Rectal smooth muscle tissue (tissue), 1 donor: ENCODE data around the gene SELENOF.

ENCODE experiments used
- H3K27ac ChIP-seq: one replicate; pipeline ENCODE4 v1.7.0; 2013; ENCODE audit warnings: low read depth, low read length, inconsistent platforms
- H3K27me3 ChIP-seq: one replicate; pipeline ENCODE4 v1.7.0; 2013; ENCODE audit warnings: low read length; ENCODE audit not compliant: control insufficient read depth, insufficient read depth
- H3K36me3 ChIP-seq: one replicate; pipeline ENCODE4 v1.7.0; 2013; ENCODE audit warnings: low read length; ENCODE audit not compliant: control insufficient read depth, insufficient read depth
- H3K4me1 ChIP-seq: one replicate; pipeline ENCODE4 v1.7.0; 2013; ENCODE audit warnings: low read length; ENCODE audit not compliant: control insufficient read depth, insufficient read depth
- H3K4me3 ChIP-seq: one replicate; pipeline ENCODE4 v1.7.0; 2013; ENCODE audit warnings: low read length
- H3K9ac ChIP-seq: one replicate; pipeline ENCODE4 v1.7.0; 2013; ENCODE audit warnings: low read length

The SELENOF gene

GRCh38 chr1:86866665-86867064 is 47.3 kb downstream of the SELENOF start:
- no peak overlapping the region for H3K9ac ChIP-seq
- no peak overlapping the region for H3K4me3 ChIP-seq
- H3K27me3 ChIP-seq = no peaks in the 10 kb centered on the region
- H3K27ac ChIP-seq = no peak overlapping the region
- H3K36me3 ChIP-seq = no peaks in the 10 kb centered on the region
- H3K4me1 ChIP-seq = peaks cover 3% of the 10 kb centered on the region

- peaks cover 3% of the 10 kb centered on the region for H3K4me1 ChIP-seq
- no peaks in the 10 kb centered on the region for H3K27me3 ChIP-seq
- no peak overlapping the region for H3K27ac ChIP-seq
- no peak overlapping the region for H3K4me3 ChIP-seq
- no peak overlapping the region for H3K9ac ChIP-seq
- H3K36me3 ChIP-seq = no peaks in the 10 kb centered on the region
Measured at GRCh38 chr1:86865973-86866637, 47.8 kb downstream of the SELENOF start.

- H3K4me3 ChIP-seq = no peak overlapping the region
- no peaks in the 10 kb centered on the region for H3K27me3 ChIP-seq
- H3K4me1 ChIP-seq = no peaks in the 10 kb centered on the region
- no peaks in the 10 kb centered on the region for H3K36me3 ChIP-seq
- no peak overlapping the region for H3K27ac ChIP-seq
- H3K9ac ChIP-seq = no peak overlapping the region
Measured at GRCh38 chr1:86862920-86863319, 51.0 kb downstream of the SELENOF start.

DNA sequence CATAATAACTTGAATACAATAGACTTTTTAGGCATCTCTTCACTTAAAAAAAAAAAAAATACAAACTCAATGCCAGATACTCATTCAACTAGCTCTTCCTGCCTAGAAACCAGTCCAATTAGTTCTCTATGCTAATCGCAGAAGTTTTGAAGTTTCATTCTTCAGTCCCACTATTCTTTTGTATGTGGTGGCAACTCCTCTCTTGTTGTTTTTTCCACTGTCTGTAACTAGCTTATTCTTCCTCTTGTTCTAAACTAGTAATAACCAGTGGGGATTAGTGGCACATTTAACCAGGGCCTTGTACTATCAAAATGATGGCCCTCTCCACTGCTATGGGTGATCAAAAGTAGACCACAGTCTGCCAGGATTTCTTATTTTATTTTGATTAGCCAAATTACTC is 52.5 kb downstream of the SELENOF start:
- no peak overlapping the region for H3K27ac ChIP-seq
- H3K36me3 ChIP-seq = no peaks in the 10 kb centered on the region
- no peak overlapping the region for H3K4me3 ChIP-seq
- no peaks in the 10 kb centered on the region for H3K27me3 ChIP-seq
- no peak overlapping the region for H3K9ac ChIP-seq
- H3K4me1 ChIP-seq = no peaks in the 10 kb centered on the region

- H3K27me3 ChIP-seq = no peaks in the 10 kb centered on the region
- H3K27ac ChIP-seq = no peak overlapping the region
- H3K9ac ChIP-seq = no peak overlapping the region
- no peak overlapping the region for H3K4me3 ChIP-seq
- H3K36me3 ChIP-seq = no peaks in the 10 kb centered on the region
- no peaks in the 10 kb centered on the region for H3K4me1 ChIP-seq
Measured at GRCh38 chr1:86860424-86860823, 53.5 kb downstream of the SELENOF start.

DNA sequence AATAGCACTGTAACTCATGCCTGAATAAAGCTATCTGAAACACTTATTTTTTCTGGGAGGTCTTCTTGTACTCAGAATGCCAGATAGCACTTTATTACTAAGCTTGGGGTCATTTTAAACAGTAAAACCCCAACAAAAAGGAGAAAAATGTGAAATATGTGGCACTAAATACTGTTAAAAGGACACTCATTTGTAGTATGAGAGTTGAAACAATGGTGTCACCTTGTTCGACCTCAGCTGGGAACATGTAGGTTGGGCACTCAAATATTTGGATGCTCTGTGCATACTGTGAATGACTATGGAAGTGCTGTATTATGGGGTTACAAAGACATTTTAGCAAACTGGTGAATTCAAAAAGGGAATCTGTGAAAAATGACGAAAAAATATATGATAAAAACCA is 53.9 kb downstream of the SELENOF start:
- Histone ChIP-seq H3K4me3 (no peak overlapping the region), H3K27me3 (no peaks in the 10 kb centered on the region), H3K36me3 (no peaks in the 10 kb centered on the region), H3K27ac (no peak overlapping the region), H3K9ac (no peak overlapping the region), H3K4me1 (no peaks in the 10 kb centered on the region)

GRCh38 chr1:86858524-86859261 is 55.2 kb downstream of the SELENOF start:
- no peak overlapping the region for H3K9ac ChIP-seq
- H3K36me3 ChIP-seq = no peaks in the 10 kb centered on the region
- no peaks in the 10 kb centered on the region for H3K27me3 ChIP-seq
- H3K4me1 ChIP-seq = no peaks in the 10 kb centered on the region
- no peak overlapping the region for H3K27ac ChIP-seq
- no peak overlapping the region for H3K4me3 ChIP-seq

DNA sequence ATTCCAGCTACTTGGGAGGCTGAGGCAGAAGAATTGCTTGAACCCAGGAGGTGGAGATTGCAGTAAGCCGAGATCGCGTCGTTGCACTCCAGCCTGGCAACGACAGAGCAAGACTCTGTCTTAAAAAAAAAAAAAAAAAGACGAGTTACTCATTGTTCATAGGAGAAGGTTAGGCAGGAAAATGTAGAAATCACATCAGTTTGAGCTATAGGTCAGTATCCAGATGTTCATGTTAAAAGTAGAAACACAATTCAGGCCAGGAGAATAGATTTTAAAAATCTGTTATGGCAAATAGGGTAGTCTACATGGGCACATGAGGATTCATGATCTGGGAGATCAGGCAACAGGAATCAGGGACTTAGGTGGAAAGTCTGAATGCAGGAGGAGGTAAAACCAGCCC is 57.7 kb downstream of the SELENOF start:
- no peak overlapping the region for H3K9ac ChIP-seq
- no peaks in the 10 kb centered on the region for H3K4me1 ChIP-seq
- no peaks in the 10 kb centered on the region for H3K36me3 ChIP-seq
- no peak overlapping the region for H3K4me3 ChIP-seq
- H3K27ac ChIP-seq = no peak overlapping the region
- H3K27me3 ChIP-seq = no peaks in the 10 kb centered on the region

GRCh38 chr1:86854352-86854751 is 59.6 kb downstream of the SELENOF start:
- H3K9ac ChIP-seq = no peak overlapping the region
- no peaks in the 10 kb centered on the region for H3K4me1 ChIP-seq
- H3K4me3 ChIP-seq = no peak overlapping the region
- H3K36me3 ChIP-seq = no peaks in the 10 kb centered on the region
- no peak overlapping the region for H3K27ac ChIP-seq
- no peaks in the 10 kb centered on the region for H3K27me3 ChIP-seq

DNA sequence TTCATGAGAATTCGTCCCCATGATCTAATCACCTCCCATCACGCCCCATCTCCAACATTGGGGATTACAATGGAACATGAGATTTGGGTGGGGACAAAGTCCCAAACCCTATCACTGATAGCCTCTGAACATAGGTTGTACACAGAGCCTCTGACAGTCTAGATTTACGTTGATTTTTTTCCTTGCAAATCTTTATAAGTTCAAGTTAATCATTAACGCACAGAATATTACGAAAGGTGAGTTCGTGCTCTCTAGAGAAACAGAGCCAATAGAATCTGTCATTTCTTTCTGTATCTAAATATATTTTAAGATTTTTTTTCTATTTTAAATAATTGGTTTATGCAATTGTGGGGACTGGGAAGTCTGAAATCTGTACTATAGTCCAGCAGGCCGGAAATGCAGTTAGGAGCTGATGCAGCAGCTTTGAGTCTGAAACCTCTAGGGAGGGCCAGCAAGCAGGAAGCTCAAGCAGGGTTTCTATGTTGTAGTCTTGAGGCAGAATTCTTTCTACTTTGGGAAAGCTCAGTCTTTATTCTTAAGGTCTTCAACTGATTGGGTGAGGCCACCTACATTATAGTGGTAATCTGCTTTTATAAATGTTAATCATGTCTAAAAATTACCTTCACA is 61.0 kb downstream of the SELENOF start:
- H3K27me3 ChIP-seq = no peaks in the 10 kb centered on the region
- no peaks in the 10 kb centered on the region for H3K4me1 ChIP-seq
- H3K9ac ChIP-seq = no peak overlapping the region
- H3K4me3 ChIP-seq = no peak overlapping the region
- H3K27ac ChIP-seq = no peak overlapping the region
- no peaks in the 10 kb centered on the region for H3K36me3 ChIP-seq

- no peak overlapping the region for H3K27ac ChIP-seq
- H3K4me3 ChIP-seq = no peak overlapping the region
- H3K27me3 ChIP-seq = no peaks in the 10 kb centered on the region
- H3K9ac ChIP-seq = no peak overlapping the region
- H3K36me3 ChIP-seq = no peaks in the 10 kb centered on the region
- no peaks in the 10 kb centered on the region for H3K4me1 ChIP-seq
Measured at GRCh38 chr1:86852289-86852688, 61.6 kb downstream of the SELENOF start.

DNA sequence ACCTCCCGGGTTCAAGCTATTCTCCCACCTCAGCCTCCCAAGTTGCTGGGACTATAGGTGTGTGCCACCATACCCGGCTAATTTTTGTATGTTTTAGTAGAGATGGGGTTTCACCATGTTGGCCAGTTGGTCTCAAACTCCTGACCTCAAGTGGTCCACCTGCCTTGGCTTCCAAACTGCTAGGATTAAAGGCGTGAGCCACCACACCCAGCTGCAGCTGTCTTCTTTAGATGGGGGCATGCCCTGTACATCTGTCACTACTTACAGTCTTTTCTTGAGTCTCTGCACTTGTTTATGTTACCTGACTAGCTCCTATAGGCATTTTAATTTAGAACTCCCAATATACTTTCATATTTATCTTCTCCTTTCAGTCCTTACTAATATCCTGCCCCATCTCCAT is 64.2 kb downstream of the SELENOF start:
- Histone ChIP-seq H3K36me3 (no peaks in the 10 kb centered on the region), H3K9ac (no peak overlapping the region), H3K4me3 (no peak overlapping the region)

More for the DNA sequence above, 64.2 kb downstream of the SELENOF start:
- Histone ChIP-seq H3K27ac (no peak overlapping the region), H3K4me1 (no peaks in the 10 kb centered on the region), H3K27me3 (no peaks in the 10 kb centered on the region)
